ENCODE results near the gene MAGI1. TPM values are rescaled to one million over a fixed set of nuclear protein-coding genes. Genes with fewer than 3 reads are reported as not detected.

Gene MAGI1
- total RNA-seq, 6 donors from 2014 or later, result 33.0 to 72.9 (median 62.4) TPM

- no peak overlapping the region for H3K4me3 ChIP-seq
- no peaks in the 10 kb centered on the region for H3K36me3 ChIP-seq
- no peak for TF ChIP-seq EP300 (IDR thresholded peaks at IDR 0.05)
- TF ChIP-seq CTCF (IDR thresholded peaks at IDR 0.05), result no peak
- no peak for TF ChIP-seq POLR2AphosphoS5 (IDR thresholded peaks at IDR 0.05)
- TF ChIP-seq POLR2A (IDR thresholded peaks at IDR 0.05), result no peak
- H3K4me1 ChIP-seq, result peaks cover 0 to 5% (median 0%) of the 10 kb centered on the region in 4 donors
- ATAC-seq (ENCODE audit: low FRiP score in 2 of 2), result no peak
- 78 to 83% methylated on average over 7 of the region's 7 CpGs for WGBS, 2 donors
- no peaks in the 10 kb centered on the region for H3K9me3 ChIP-seq
- H3K27me3 ChIP-seq, result no peaks in the 10 kb centered on the region
- no peak for DNase-seq
- no peak overlapping the region for H3K27ac ChIP-seq
These were observed 636.1 kb downstream of the MAGI1 start for GRCh38 chr3:65402597-65402996.

- H3K27me3 ChIP-seq, result no peaks in the 10 kb centered on the region
- no peak for TF ChIP-seq POLR2AphosphoS5 (IDR thresholded peaks at IDR 0.05)
- no peak for TF ChIP-seq POLR2A (IDR thresholded peaks at IDR 0.05)
- no peak for TF ChIP-seq EP300 (IDR thresholded peaks at IDR 0.05)
- no peak for TF ChIP-seq CTCF (IDR thresholded peaks at IDR 0.05)
- no peak overlapping the region for H3K4me3 ChIP-seq
- peaks cover 0 to 5% (median 0%) of the 10 kb centered on the region in 4 donors for H3K4me1 ChIP-seq
- 67 to 72% methylated on average over 10 of the region's 10 CpGs for WGBS, 2 donors
- no peak overlapping the region for H3K27ac ChIP-seq
- no peak for ATAC-seq (ENCODE audit: low FRiP score in 2 of 2)
- no peaks in the 10 kb centered on the region for H3K9me3 ChIP-seq
- H3K36me3 ChIP-seq, result no peaks in the 10 kb centered on the region
- DNase-seq, result no peak
These were observed 637.1 kb downstream of the MAGI1 start for GRCh38 chr3:65401359-65402305.

- ATAC-seq (ENCODE audit: low FRiP score in 2 of 2), result no peak
- H3K9me3 ChIP-seq, result no peaks in the 10 kb centered on the region
- H3K4me1 ChIP-seq, result peaks cover 0 to 5% (median 0%) of the 10 kb centered on the region in 4 donors
- TF ChIP-seq POLR2AphosphoS5 (IDR thresholded peaks at IDR 0.05) (no peak), EP300 (IDR thresholded peaks at IDR 0.05) (no peak), CTCF (IDR thresholded peaks at IDR 0.05) (no peak), POLR2A (IDR thresholded peaks at IDR 0.05) (no peak)
- no peaks in the 10 kb centered on the region for H3K27me3 ChIP-seq
- H3K4me3 ChIP-seq, result no peak overlapping the region
- H3K36me3 ChIP-seq, result no peaks in the 10 kb centered on the region
- DNase-seq, result no peak
- 88% methylated on average over 5 of the region's 5 CpGs for WGBS, 2 donors
- H3K27ac ChIP-seq, result no peak overlapping the region
These were observed 637.8 kb downstream of the MAGI1 start for GRCh38 chr3:65400899-65401298.

GRCh38 chr3:65398953-65399352, 639.8 kb downstream of the MAGI1 start:
- peaks cover 0 to 5% (median 0%) of the 10 kb centered on the region in 4 donors for H3K4me1 ChIP-seq
- DNase-seq (no peak), ATAC-seq (ENCODE audit: low FRiP score in 2 of 2) (no peak)
- H3K27ac ChIP-seq, result no peak overlapping the region
- H3K36me3 ChIP-seq, result no peaks in the 10 kb centered on the region
- H3K9me3 ChIP-seq, result no peaks in the 10 kb centered on the region
- no peaks in the 10 kb centered on the region for H3K27me3 ChIP-seq
- no peak for TF ChIP-seq POLR2AphosphoS5 (IDR thresholded peaks at IDR 0.05)
- no peak for TF ChIP-seq CTCF (IDR thresholded peaks at IDR 0.05)
- no peak for TF ChIP-seq POLR2A (IDR thresholded peaks at IDR 0.05)
- TF ChIP-seq EP300 (IDR thresholded peaks at IDR 0.05), result no peak
- no peak overlapping the region for H3K4me3 ChIP-seq
